Upper lobe of left lung (tissue), 4 donors: Measurements from ENCODE around the gene CFAP43.

Source experiments
- CTCF ChIP-seq, 6 experiments: fragments of 450-650 bp in 4 of 6; fragments of 200-600 bp in 2 of 6; sonication (generic) in 2 of 6; IDR thresholded peaks; one replicate each; pipeline ENCODE4 v1.5.1; 2016 to 2019; ENCODE audit warnings: antibody characterized with exemption in 6 of 6
- EP300 ChIP-seq, 4 donors: sonication (generic); formaldehyde crosslinking; IDR thresholded peaks; one replicate each; pipeline ENCODE4 v1.5.1; 2017; ENCODE audit warnings: antibody characterized with exemption in 4 of 4, control low read depth in 2 of 4
- POLR2A ChIP-seq, 4 donors: fragments of 450-650 bp; IDR thresholded peaks; one replicate each; pipeline ENCODE4 v1.5.1; 2016 to 2017; ENCODE audit warnings: antibody characterized with exemption in 4 of 4, mild to moderate bottlenecking in 2 of 4

DNA sequence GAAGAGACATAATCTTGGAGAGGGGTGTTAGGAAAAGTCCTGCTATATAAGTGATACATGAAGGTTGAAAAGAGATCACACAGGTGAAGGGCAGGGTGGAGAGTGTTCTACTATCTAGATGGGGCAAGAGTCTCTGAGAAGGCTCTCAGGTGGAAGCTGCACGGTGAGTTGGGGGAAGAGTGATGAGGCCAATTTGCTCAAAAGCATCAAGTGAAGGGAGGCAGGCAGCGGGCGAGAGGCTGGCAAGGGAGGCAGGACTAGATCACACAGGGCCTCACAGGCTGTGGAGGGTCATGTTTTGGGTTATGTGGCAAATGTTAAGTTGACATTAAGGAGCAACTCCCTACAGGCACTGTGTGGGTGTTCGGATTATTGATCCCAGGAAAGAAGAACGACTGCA is 143.9 kb downstream of the CFAP43 start:
- no peak for TF ChIP-seq EP300 (IDR thresholded peaks at IDR 0.05)
- no peak for TF ChIP-seq CTCF (IDR thresholded peaks at IDR 0.05)
- no peak for TF ChIP-seq POLR2A (IDR thresholded peaks at IDR 0.05)
